OCI-LY3 (cell line): ENCODE measurements around the gene ANKAR.

Experiments
- H2AFZ ChIP-seq: fragments of 200-600, 300-600 bp; shearing (Covaris generic); 2 replicates; pipeline ENCODE4 v1.6.0; 2014; ENCODE audit warnings: antibody characterized with exemption, low read depth, low read length
- H3K27ac ChIP-seq: fragments of 200-600, 300-600 bp; sonication (generic); 2 replicates; pipeline ENCODE4 v1.5.1; 2014; ENCODE audit warnings: mild to moderate bottlenecking, low read length, moderate library complexity, mixed read lengths
- H3K27me3 ChIP-seq: fragments of 200-600, 300-600 bp; sonication (generic); 2 replicates; pipeline ENCODE4 v1.6.1; 2014; ENCODE audit warnings: low read depth, low read length, mixed read lengths
- H3K36me3 ChIP-seq: fragments of 200-600, 300-600 bp; sonication (generic); replicated peaks from 2 replicates; pipeline ENCODE3; 2014; ENCODE audit warnings: low read depth, low read length, mixed read lengths
- H3K4me1 ChIP-seq: fragments of 300-600, 200-600 bp; sonication (generic); 2 replicates; pipeline ENCODE4 v1.6.1; 2014; ENCODE audit warnings: low read length, mixed read lengths
- H3K4me2 ChIP-seq: fragments of 200-600, 300-600 bp; sonication (generic); 2 replicates; pipeline ENCODE4 v1.6.1; 2014; ENCODE audit warnings: low read length, mixed read lengths
- H3K4me3 ChIP-seq: fragments of 300-600, 200-600 bp; sonication (generic); 2 replicates; pipeline ENCODE4 v1.5.1; 2014; ENCODE audit warnings: antibody characterized with exemption, mild to moderate bottlenecking, low read length, moderate library complexity
- H3K79me2 ChIP-seq: fragments of 300-600, 200-600 bp; shearing (Covaris generic); 2 replicates; pipeline ENCODE4 v1.6.1; 2014; ENCODE audit warnings: mild to moderate bottlenecking, low read length, mixed read lengths
- H3K9ac ChIP-seq: fragments of 300-600, 200-600 bp; shearing (Covaris generic); 2 replicates; pipeline ENCODE4 v1.6.0; 2014; ENCODE audit warnings: mild to moderate bottlenecking, low read length, moderate library complexity
- H3K9me3 ChIP-seq: fragments of 200-600, 300-600 bp; shearing (Covaris generic); 2 replicates; pipeline ENCODE4 v1.6.1; 2014; ENCODE audit warnings: low read length, mixed read lengths; ENCODE audit not compliant: insufficient read depth
- H4K20me1 ChIP-seq: fragments of 200-600, 300-600 bp; sonication (generic); 2 replicates; pipeline ENCODE4 v1.6.1; 2016; ENCODE audit warnings: low read length, mixed read lengths; ENCODE audit not compliant: insufficient read depth
- EZH2phosphoT487 ChIP-seq: fragments of 200-600 bp; shearing (Covaris generic); IDR thresholded peaks from 2 replicates; pipeline ENCODE4 v1.6.1; 2018; ENCODE audit warnings: antibody characterized with exemption, mixed run types, low read depth
- TF ChIP-seq, protein P1 (sequence below): fragments of 200-600, 300-600 bp; sonication (generic); IDR thresholded peaks from 2 replicates; pipeline ENCODE4 v1.5.1; 2014; ENCODE audit warnings: antibody characterized with exemption, low read length, low read depth

ANKAR gene, protein sequence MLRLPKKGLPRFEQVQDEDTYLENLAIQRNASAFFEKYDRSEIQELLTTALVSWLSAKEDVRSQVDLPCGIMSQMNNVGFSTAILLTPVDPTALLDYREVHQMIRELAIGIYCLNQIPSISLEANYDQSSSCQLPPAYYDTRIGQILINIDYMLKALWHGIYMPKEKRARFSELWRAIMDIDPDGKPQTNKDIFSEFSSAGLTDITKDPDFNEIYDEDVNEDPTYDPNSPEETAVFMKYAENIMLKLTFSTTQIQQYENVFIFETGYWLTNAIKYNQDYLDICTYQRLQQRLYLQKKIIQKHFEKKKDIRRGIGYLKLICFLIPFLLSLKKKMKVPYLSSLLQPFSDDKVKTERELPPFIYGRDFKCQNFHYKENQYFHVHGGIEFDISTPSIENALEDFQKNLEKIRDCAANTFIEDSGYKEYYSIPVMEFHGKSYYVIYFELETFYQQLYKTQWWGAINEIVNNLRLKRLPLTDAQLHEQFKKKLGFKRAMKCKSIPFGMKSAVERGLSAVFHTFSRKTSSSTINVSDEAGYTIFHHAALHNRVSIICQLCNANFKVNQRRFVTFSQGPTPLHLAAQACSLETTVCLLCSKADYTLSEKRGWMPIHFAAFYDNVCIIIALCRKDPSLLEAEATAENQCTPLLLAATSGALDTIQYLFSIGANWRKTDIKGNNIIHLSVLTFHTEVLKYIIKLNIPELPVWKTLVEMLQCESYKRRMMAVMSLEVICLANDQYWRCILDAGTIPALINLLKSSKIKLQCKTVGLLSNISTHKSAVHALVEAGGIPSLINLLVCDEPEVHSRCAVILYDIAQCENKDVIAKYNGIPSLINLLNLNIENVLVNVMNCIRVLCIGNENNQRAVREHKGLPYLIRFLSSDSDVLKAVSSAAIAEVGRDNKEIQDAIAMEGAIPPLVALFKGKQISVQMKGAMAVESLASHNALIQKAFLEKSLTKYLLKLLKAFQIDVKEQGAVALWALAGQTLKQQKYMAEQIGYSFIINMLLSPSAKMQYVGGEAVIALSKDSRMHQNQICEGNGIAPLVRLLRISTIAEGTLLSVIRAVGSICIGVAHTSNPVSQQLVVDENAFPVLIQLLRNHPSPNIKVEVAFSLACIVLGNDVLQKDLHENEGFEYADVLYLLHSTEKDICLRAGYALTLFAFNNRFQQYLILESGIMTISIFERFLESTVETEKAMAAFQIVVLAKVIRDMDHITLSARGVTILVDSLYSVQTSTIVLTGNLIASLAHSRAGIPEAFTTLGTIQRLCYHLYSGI (N-terminal part only)

DNA sequence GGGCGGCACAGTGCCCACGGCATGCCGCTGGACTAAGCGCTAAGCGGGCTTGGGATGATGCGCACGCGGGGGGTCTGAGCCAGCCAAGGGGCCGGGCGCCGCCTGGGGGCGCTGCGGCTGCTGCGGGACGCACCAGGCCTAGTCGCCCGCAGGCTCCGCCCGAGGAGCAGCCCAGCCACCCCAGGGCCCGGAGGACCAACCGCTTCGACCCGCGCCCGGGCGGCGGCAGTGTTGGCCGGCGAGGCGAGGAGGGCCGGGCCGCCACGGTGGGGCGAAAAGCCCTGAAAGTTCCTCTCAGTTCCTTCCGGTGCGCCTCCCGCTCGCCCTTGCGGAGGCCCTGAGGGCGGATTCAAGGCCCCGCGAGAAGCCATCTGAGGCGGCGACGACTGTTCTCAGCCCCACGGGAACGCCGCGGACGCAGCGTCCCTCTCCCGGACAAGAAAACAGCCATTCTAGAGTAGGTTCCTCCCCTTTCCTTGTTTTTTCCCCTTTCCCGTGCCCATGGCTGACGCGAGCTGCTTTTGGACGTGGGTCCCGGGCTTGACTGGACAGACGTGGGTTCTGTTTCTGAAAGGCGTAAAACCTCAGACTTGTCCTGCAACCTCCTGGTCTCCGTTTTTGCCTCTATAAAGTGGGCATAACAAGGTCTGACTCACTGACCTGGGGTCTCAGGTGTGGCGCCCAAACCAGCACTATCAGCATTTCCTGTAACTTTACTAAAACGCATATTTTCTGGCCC, at the start of gene ANKAR:
Gene ANKAR (plus strand): TSS at position 297 of the 739 bp plus-strand sequence. CDS start 1,821 bp downstream, outside the sequence.
- Histone ChIP-seq H3K9ac (peak within 1 kb of the TSS; percentile 95), H3K4me3 (peak within 1 kb of the TSS; percentile 93), H2AFZ (peak within 1 kb of the TSS; percentile 96)

DNA sequence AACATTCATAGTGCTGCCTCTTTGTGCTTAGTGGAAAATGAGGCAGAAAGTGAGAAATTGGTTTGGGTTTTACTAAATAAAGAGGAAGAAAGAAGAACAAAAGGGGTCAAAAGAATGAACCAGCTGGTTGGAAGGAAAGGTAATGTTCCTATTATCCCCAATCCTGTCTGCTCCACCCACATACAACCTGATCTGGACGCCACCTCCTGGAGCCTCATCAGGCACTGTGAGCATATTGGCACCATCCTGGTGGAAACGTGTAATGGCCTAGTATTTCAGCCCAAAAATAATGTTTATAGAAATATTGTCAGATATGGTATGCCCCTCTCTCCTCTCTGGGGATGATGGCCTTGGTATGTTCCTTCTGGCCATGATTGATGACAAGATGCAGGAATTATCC, 48.8 kb upstream of the ANKAR start:
- no peak overlapping the region for H3K9ac ChIP-seq
- TF ChIP-seq, protein P1, sequence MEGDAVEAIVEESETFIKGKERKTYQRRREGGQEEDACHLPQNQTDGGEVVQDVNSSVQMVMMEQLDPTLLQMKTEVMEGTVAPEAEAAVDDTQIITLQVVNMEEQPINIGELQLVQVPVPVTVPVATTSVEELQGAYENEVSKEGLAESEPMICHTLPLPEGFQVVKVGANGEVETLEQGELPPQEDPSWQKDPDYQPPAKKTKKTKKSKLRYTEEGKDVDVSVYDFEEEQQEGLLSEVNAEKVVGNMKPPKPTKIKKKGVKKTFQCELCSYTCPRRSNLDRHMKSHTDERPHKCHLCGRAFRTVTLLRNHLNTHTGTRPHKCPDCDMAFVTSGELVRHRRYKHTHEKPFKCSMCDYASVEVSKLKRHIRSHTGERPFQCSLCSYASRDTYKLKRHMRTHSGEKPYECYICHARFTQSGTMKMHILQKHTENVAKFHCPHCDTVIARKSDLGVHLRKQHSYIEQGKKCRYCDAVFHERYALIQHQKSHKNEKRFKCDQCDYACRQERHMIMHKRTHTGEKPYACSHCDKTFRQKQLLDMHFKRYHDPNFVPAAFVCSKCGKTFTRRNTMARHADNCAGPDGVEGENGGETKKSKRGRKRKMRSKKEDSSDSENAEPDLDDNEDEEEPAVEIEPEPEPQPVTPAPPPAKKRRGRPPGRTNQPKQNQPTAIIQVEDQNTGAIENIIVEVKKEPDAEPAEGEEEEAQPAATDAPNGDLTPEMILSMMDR: no peak
- TF ChIP-seq EZH2phosphoT487: no peak
- no peaks in the 10 kb centered on the region for H3K27me3 ChIP-seq

More for the DNA sequence above, at the start of gene ANKAR:
- no peaks in the 10 kb centered on the region for H3K27me3 ChIP-seq
- no peaks in the 10 kb centered on the region for H3K9me3 ChIP-seq
- TF ChIP-seq, protein P1: peak; percentile 75
- TF ChIP-seq EZH2phosphoT487: no peak
- H3K36me3 ChIP-seq: peaks cover 14% of the 10 kb centered on the region
- peak within 1 kb of the TSS; percentile 63 for H3K27ac ChIP-seq
- H3K79me2 ChIP-seq: 0 out of 2 replicates have a peak, but pooled peaks cover 3% of the 10 kb centered on the region
- no peaks in the 10 kb centered on the region for H4K20me1 ChIP-seq
- H3K4me1 ChIP-seq: peaks cover 7% of the 10 kb centered on the region
- H3K4me2 ChIP-seq: peak within 1 kb of the TSS; percentile 86

DNA sequence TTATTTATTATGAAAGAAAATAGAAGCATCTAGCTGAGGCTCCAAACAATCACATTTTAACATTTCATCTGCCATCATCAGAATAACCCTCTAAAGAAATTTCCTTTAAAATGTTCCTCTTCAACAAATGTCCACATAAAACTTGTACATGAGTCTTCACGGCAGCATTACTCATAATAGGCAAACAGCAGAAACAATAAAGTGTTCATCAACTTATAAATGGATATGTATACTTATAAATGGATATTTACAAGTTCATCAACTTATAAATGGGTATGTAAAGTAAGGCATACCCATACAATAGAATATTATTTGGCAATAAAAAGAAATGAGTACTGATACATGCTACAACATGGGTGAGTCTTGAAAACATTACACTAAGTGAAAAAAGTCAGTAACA, 46.7 kb upstream of the ANKAR start:
- H3K9me3 ChIP-seq: no peaks in the 10 kb centered on the region
- H3K36me3 ChIP-seq: no peaks in the 10 kb centered on the region
- no peaks in the 10 kb centered on the region for H3K4me1 ChIP-seq
- TF ChIP-seq, protein P1: no peak
- no peak for TF ChIP-seq EZH2phosphoT487
- H3K79me2 ChIP-seq: no peaks in the 10 kb centered on the region
- no peaks in the 10 kb centered on the region for H3K27me3 ChIP-seq
- no peak overlapping the region for H3K4me2 ChIP-seq
- no peak overlapping the region for H2AFZ ChIP-seq
- no peaks in the 10 kb centered on the region for H4K20me1 ChIP-seq
- no peak overlapping the region for H3K27ac ChIP-seq
- no peak overlapping the region for H3K9ac ChIP-seq
- H3K4me3 ChIP-seq: no peak overlapping the region

More for the DNA sequence above, 48.8 kb upstream of the ANKAR start:
- H3K4me2 ChIP-seq: no peak overlapping the region
- no peaks in the 10 kb centered on the region for H3K9me3 ChIP-seq
- H3K4me3 ChIP-seq: no peak overlapping the region
- H3K27ac ChIP-seq: no peak overlapping the region
- no peak overlapping the region for H2AFZ ChIP-seq
- no peaks in the 10 kb centered on the region for H3K4me1 ChIP-seq
- H3K36me3 ChIP-seq: no peaks in the 10 kb centered on the region
- H3K79me2 ChIP-seq: no peaks in the 10 kb centered on the region
- H4K20me1 ChIP-seq: no peaks in the 10 kb centered on the region
